Karpas-422 (cell line): Measurements from ENCODE around the gene EZH1. TPM values are rescaled to one million over a fixed set of nuclear protein-coding genes. Genes with fewer than 3 reads are reported as not detected.
"Not testable (repeated sequence)": the region's sequence is repeated elsewhere in the genome, so short reads cannot be mapped to it uniquely, and the experiment has no call there.

Source experiments
- DNase-seq: peaks from one replicate; pipeline ENCODE4 v3.0.0-alpha.2; 2015
- H2AFZ ChIP-seq: fragments of 200-600 bp; sonication (generic); 2 replicates; pipeline ENCODE4 v1.6.1; 2014; ENCODE audit warnings: antibody characterized with exemption, low read length, mixed read lengths
- H3K27ac ChIP-seq: fragments of 200-600 bp; sonication (generic); 2 replicates; pipeline ENCODE4 v1.5.1; 2014; ENCODE audit warnings: mild to moderate bottlenecking, low read length, moderate library complexity
- H3K27me3 ChIP-seq: fragments of 200-600 bp; sonication (generic); 2 replicates; pipeline ENCODE4 v1.6.1; 2014; ENCODE audit warnings: low read length, mixed read lengths
- H3K36me3 ChIP-seq: fragments of 200-600 bp; sonication (generic); 2 replicates; pipeline ENCODE4 v1.6.1; 2014; ENCODE audit warnings: low read length, mixed read lengths; ENCODE audit not compliant: insufficient read depth
- H3K4me1 ChIP-seq: fragments of 200-600 bp; sonication (generic); 2 replicates; pipeline ENCODE4 v1.6.1; 2014; ENCODE audit warnings: mild to moderate bottlenecking, low read length, mixed read lengths
- H3K4me2 ChIP-seq: fragments of 200-600 bp; sonication (generic); 2 replicates; pipeline ENCODE4 v1.6.1; 2014; ENCODE audit warnings: low read length, low read depth, mild to moderate bottlenecking; ENCODE audit not compliant: poor library complexity, severe bottlenecking
- H3K4me3 ChIP-seq: fragments of 200-600 bp; sonication (generic); 2 replicates; pipeline ENCODE4 v1.5.1; 2014; ENCODE audit warnings: mild to moderate bottlenecking, antibody characterized with exemption, low read length, mixed read lengths
- H3K79me2 ChIP-seq: fragments of 200-600 bp; sonication (generic); 2 replicates; pipeline ENCODE4 v1.6.1; 2014; ENCODE audit warnings: mild to moderate bottlenecking, low read length, mixed read lengths
- H3K9ac ChIP-seq: fragments of 200-600 bp; sonication (generic); 2 replicates; pipeline ENCODE4 v1.6.0; 2014; ENCODE audit warnings: low read length
- H3K9me2 ChIP-seq: fragments of 200-600 bp; sonication (generic), shearing (Covaris generic); replicated peaks from 2 replicates; pipeline ENCODE4 v1.6.0; 2014; ENCODE audit warnings: mild to moderate bottlenecking, low read length, moderate library complexity; ENCODE audit not compliant: insufficient read depth
- H3K9me3 ChIP-seq: fragments of 300-700, 200-600 bp; sonication (generic); 2 replicates; pipeline ENCODE4 v1.6.1; 2014; ENCODE audit warnings: low read length, mixed read lengths
- H4K20me1 ChIP-seq: fragments of 200-600 bp; sonication (generic); 2 replicates; pipeline ENCODE4 v1.6.1; 2014; ENCODE audit warnings: mild to moderate bottlenecking, antibody characterized with exemption, low read length, low read depth; ENCODE audit not compliant: insufficient read depth
- total RNA-seq: library from RNA; depleted of rRNA; stranded (reverse); fragments of >200 nt; shearing (Covaris generic); gene quantifications from 2 replicates; pipeline ENCODE4 v1.2.3, GENCODE V29; 2014; ENCODE audit warnings: low replicate concordance

The EZH1 gene
- total RNA-seq, 1 experiment from 2014 or later, result 38.0 TPM

GRCh38 chr17:42744283-42744805 lies 496 bp downstream of the EZH1 start:
- Histone ChIP-seq H3K79me2 (peaks cover 49% of the 10 kb centered on the region), H3K9me3 (no peaks in the 10 kb centered on the region), H3K9me2 (no peaks in the 10 kb centered on the region), H3K9ac (peak overlapping the region; percentile 93), H3K27ac (peak overlapping the region; percentile 70), H4K20me1 (no peaks in the 10 kb centered on the region), H3K4me2 (peak overlapping the region; percentile 96), H2AFZ (0 out of 2 replicates have a peak overlapping the region, but pooled peaks have one; percentile 21), H3K36me3 (no peaks in the 10 kb centered on the region), H3K4me3 (peak overlapping the region; percentile 80), H3K27me3 (no peaks in the 10 kb centered on the region), H3K4me1 (peaks cover 26% of the 10 kb centered on the region)
- DNase-seq, result peak; percentile 87

- Histone ChIP-seq H3K9me3 (no peaks in the 10 kb centered on the region), H3K36me3 (no peaks in the 10 kb centered on the region), H3K27me3 (no peaks in the 10 kb centered on the region), H4K20me1 (no peaks in the 10 kb centered on the region), H3K9ac (peak overlapping the region; percentile 93), H3K4me2 (peak overlapping the region; percentile 96), H3K27ac (peak overlapping the region; percentile 70), H3K4me1 (peaks cover 22% of the 10 kb centered on the region), H2AFZ (0 out of 2 replicates have a peak overlapping the region, but pooled peaks have one; percentile 21), H3K79me2 (peaks cover 54% of the 10 kb centered on the region), H3K4me3 (peak overlapping the region; percentile 80), H3K9me2 (no peaks in the 10 kb centered on the region)
- no peak for DNase-seq
Measured at GRCh38 chr17:42743595-42744282, 1.1 kb downstream of the EZH1 start.

GRCh38 chr17:42742916-42743315 lies 1.9 kb downstream of the EZH1 start:
- H3K4me2 ChIP-seq, H3K36me3 ChIP-seq, DNase-seq, H3K9me3 ChIP-seq, H3K9ac ChIP-seq, H2AFZ ChIP-seq, H4K20me1 ChIP-seq, H3K27ac ChIP-seq, H3K9me2 ChIP-seq, H3K4me3 ChIP-seq, H3K27me3 ChIP-seq: not testable (repeated sequence)
- Histone ChIP-seq H3K4me1 (peaks cover 18% of the 10 kb centered on the region), H3K79me2 (peaks cover 54% of the 10 kb centered on the region)

- peaks cover 72% of the 10 kb centered on the region for H3K79me2 ChIP-seq
- no peaks in the 10 kb centered on the region for H3K27me3 ChIP-seq
- H3K9ac ChIP-seq, result no peak overlapping the region
- no peak for DNase-seq
- H3K27ac ChIP-seq, result no peak overlapping the region
- H2AFZ ChIP-seq, result no peak overlapping the region
- no peaks in the 10 kb centered on the region for H3K36me3 ChIP-seq
- no peaks in the 10 kb centered on the region for H4K20me1 ChIP-seq
- H3K4me1 ChIP-seq, result peaks cover 20% of the 10 kb centered on the region
- H3K4me3 ChIP-seq, result no peak overlapping the region
- no peaks in the 10 kb centered on the region for H3K9me3 ChIP-seq
- H3K9me2 ChIP-seq, result no peaks in the 10 kb centered on the region
- H3K4me2 ChIP-seq, result no peak overlapping the region
Measured at GRCh38 chr17:42740699-42741098, 4.1 kb downstream of the EZH1 start.

- no peak for DNase-seq
- Histone ChIP-seq H3K36me3 (peaks cover 5% of the 10 kb centered on the region; the same call in 1 of the 2 replicates), H3K27me3 (no peaks in the 10 kb centered on the region), H3K79me2 (no peaks in the 10 kb centered on the region), H4K20me1 (no peaks in the 10 kb centered on the region), H3K4me1 (no peaks in the 10 kb centered on the region), H2AFZ (no peak overlapping the region), H3K4me2 (no peak overlapping the region), H3K9me2 (no peaks in the 10 kb centered on the region), H3K4me3 (no peak overlapping the region), H3K27ac (no peak overlapping the region), H3K9ac (no peak overlapping the region), H3K9me3 (no peaks in the 10 kb centered on the region)
Measured at GRCh38 chr17:42725143-42725542, 19.7 kb downstream of the EZH1 start.

GRCh38 chr17:42723636-42724035 lies 21.2 kb downstream of the EZH1 start:
- H3K27ac ChIP-seq, result no peak overlapping the region
- no peak for DNase-seq
- no peaks in the 10 kb centered on the region for H3K9me2 ChIP-seq
- H4K20me1 ChIP-seq, result no peaks in the 10 kb centered on the region
- H2AFZ ChIP-seq, result no peak overlapping the region
- peaks cover 12% of the 10 kb centered on the region; the same call in 1 of the 2 replicates for H3K36me3 ChIP-seq
- no peak overlapping the region for H3K4me3 ChIP-seq
- H3K4me2 ChIP-seq, result no peak overlapping the region
- H3K79me2 ChIP-seq, result no peaks in the 10 kb centered on the region
- no peaks in the 10 kb centered on the region for H3K9me3 ChIP-seq
- H3K27me3 ChIP-seq, result no peaks in the 10 kb centered on the region
- H3K4me1 ChIP-seq, result no peaks in the 10 kb centered on the region
- no peak overlapping the region for H3K9ac ChIP-seq

- no peak overlapping the region for H3K4me3 ChIP-seq
- H3K79me2 ChIP-seq, result no peaks in the 10 kb centered on the region
- no peak overlapping the region for H2AFZ ChIP-seq
- H3K27me3 ChIP-seq, result no peaks in the 10 kb centered on the region
- H3K9ac ChIP-seq, result no peak overlapping the region
- H3K4me1 ChIP-seq, result no peaks in the 10 kb centered on the region
- no peaks in the 10 kb centered on the region for H3K9me2 ChIP-seq
- DNase-seq, result peak; percentile 87
- H4K20me1 ChIP-seq, result no peaks in the 10 kb centered on the region
- peaks cover 31% of the 10 kb centered on the region for H3K36me3 ChIP-seq
- H3K9me3 ChIP-seq, result no peaks in the 10 kb centered on the region
- no peak overlapping the region for H3K4me2 ChIP-seq
- H3K27ac ChIP-seq, result no peak overlapping the region
Measured at GRCh38 chr17:42720996-42721583, 23.8 kb downstream of the EZH1 start.

GRCh38 chr17:42709561-42709960 lies 35.3 kb downstream of the EZH1 start:
- no peak overlapping the region for H3K27ac ChIP-seq
- H3K9me2 ChIP-seq, result no peaks in the 10 kb centered on the region
- no peaks in the 10 kb centered on the region for H3K27me3 ChIP-seq
- H2AFZ ChIP-seq, result no peak overlapping the region
- peaks cover 25% of the 10 kb centered on the region; the same call in 1 of the 2 replicates for H3K36me3 ChIP-seq
- no peak overlapping the region for H3K9ac ChIP-seq
- DNase-seq, result no peak
- H3K9me3 ChIP-seq, result no peaks in the 10 kb centered on the region
- H3K4me1 ChIP-seq, result no peaks in the 10 kb centered on the region
- H3K4me3 ChIP-seq, result no peak overlapping the region
- H4K20me1 ChIP-seq, result no peaks in the 10 kb centered on the region
- H3K79me2 ChIP-seq, result no peaks in the 10 kb centered on the region
- no peak overlapping the region for H3K4me2 ChIP-seq
